Neural progenitor cell (in vitro differentiated cells): ENCODE data around the gene PRDM16. TPM values are rescaled to one million over a fixed set of nuclear protein-coding genes. Genes with fewer than 3 reads are reported as not detected.

Source experiments
- DNase-seq: peaks from one replicate; pipeline ENCODE4 v3.0.0-alpha.2; 2016; ENCODE audit warnings: low spot score
- H2AFZ ChIP-seq: fragments of 200-600 bp; sonication (generic); replicated peaks from 2 replicates; pipeline ENCODE4 v1.6.1; 2016; ENCODE audit warnings: antibody characterized with exemption
- H3F3A ChIP-seq: fragments of 200-600 bp; sonication (generic); 2 replicates; pipeline ENCODE4 v1.6.1; 2016; ENCODE audit warnings: antibody characterized with exemption, low read depth
- H3K27ac ChIP-seq: fragments of 200-600 bp; sonication (generic); 2 replicates; pipeline ENCODE4 v1.5.1; 2016; ENCODE audit warnings: mild to moderate bottlenecking
- H3K27me3 ChIP-seq: fragments of 200-600 bp; sonication (generic); 2 replicates; pipeline ENCODE4 v1.6.1; 2016; ENCODE audit warnings: mild to moderate bottlenecking, moderate library complexity
- H3K36me3 ChIP-seq: fragments of 200-600 bp; sonication (generic); 2 replicates; pipeline ENCODE4 v1.5.1; 2016
- H3K4me1 ChIP-seq: fragments of 200-600 bp; sonication (generic); 2 replicates; pipeline ENCODE4 v1.6.1; 2016; ENCODE audit warnings: mixed run types
- H3K4me2 ChIP-seq: fragments of 200-600 bp; sonication (generic); 2 replicates; pipeline ENCODE4 v1.6.1; 2016
- H3K4me3 ChIP-seq: fragments of 200-600 bp; sonication (generic); 2 replicates; pipeline ENCODE4 v1.5.1; 2016
- H3K79me2 ChIP-seq: fragments of 200-600 bp; sonication (generic); 2 replicates; pipeline ENCODE4 v1.6.1; 2016; ENCODE audit warnings: low read depth
- H3K9ac ChIP-seq: fragments of 200-600 bp; sonication (generic); 2 replicates; pipeline ENCODE4 v1.6.1; 2016
- H3K9me3 ChIP-seq: fragments of 200-600 bp; sonication (generic); 2 replicates; pipeline ENCODE4 v1.5.1; 2016; ENCODE audit warnings: low read depth
- H4K20me1 ChIP-seq: fragments of 200-600 bp; sonication (generic); 2 replicates; pipeline ENCODE4 v1.6.1; 2016; ENCODE audit warnings: low read depth
- H3K27ac Mint-ChIP-seq: 3 replicates; pipeline ENCODE4 v1.8.0; 2021; ENCODE audit warnings: mixed read lengths
- H3K27me3 Mint-ChIP-seq: 2 replicates; pipeline ENCODE4 v1.8.0; 2022; ENCODE audit warnings: low read depth, mild to moderate bottlenecking, inconsistent platforms, moderate library complexity, mixed read lengths; ENCODE audit not compliant: insufficient read depth
- H3K36me3 Mint-ChIP-seq: 3 replicates; pipeline ENCODE4 v1.8.0; 2021; ENCODE audit warnings: mixed read lengths
- H3K4me1 Mint-ChIP-seq: 3 replicates; pipeline ENCODE4 v1.8.0; 2021; ENCODE audit warnings: mixed read lengths
- H3K4me3 Mint-ChIP-seq: 3 replicates; pipeline ENCODE4 v1.8.0; 2021; ENCODE audit warnings: mild to moderate bottlenecking, moderate library complexity, mixed read lengths
- H3K9me3 Mint-ChIP-seq: 3 replicates; pipeline ENCODE4 v1.8.0; 2020; ENCODE audit warnings: mixed read lengths
- EZH2 ChIP-seq: fragments of 200-600 bp; sonication (generic); IDR thresholded peaks from 2 replicates; pipeline ENCODE4 v1.6.1; 2017; ENCODE audit warnings: antibody characterized with exemption, mild to moderate bottlenecking, moderate library complexity
- EZH2phosphoT487 ChIP-seq: fragments of 200-600 bp; sonication (generic); IDR thresholded peaks from 2 replicates; pipeline ENCODE4 v1.6.1; 2017; ENCODE audit warnings: antibody characterized with exemption
- total RNA-seq: library from RNA; depleted of rRNA; stranded (reverse); fragments of >200 nt; gene quantifications from 2 replicates; pipeline ENCODE4 v1.2.3, GENCODE V29; 2015; ENCODE audit warnings: low replicate concordance
- TF ChIP-seq, protein P1 (sequence below): fragments of 200-600 bp; sonication (generic); IDR thresholded peaks from 2 replicates; pipeline ENCODE4 v1.5.1; 2017; ENCODE audit warnings: antibody characterized with exemption, mild to moderate bottlenecking

PRDM16 gene
- total RNA-seq, 1 donor from 2014 or later = 1.9 TPM

- Histone ChIP-seq H3K36me3 (no peaks in the 10 kb centered on the region), H3K4me2 (no peak overlapping the region), H3F3A (no peaks in the 10 kb centered on the region), H3K4me1 (no peaks in the 10 kb centered on the region), H2AFZ (no peak overlapping the region), H3K4me3 (no peak overlapping the region), H4K20me1 (no peaks in the 10 kb centered on the region), H3K9me3 (no peaks in the 10 kb centered on the region), H3K27ac (no peak overlapping the region), H3K27me3 (no peaks in the 10 kb centered on the region), H3K9ac (no peak overlapping the region), H3K79me2 (no peaks in the 10 kb centered on the region)
- Mint-ChIP-seq H3K4me3 (no peak overlapping the region), H3K9me3 (no peaks in the 10 kb centered on the region), H3K27ac (no peak overlapping the region), H3K27me3 (peaks cover 6% of the 10 kb centered on the region), H3K4me1 (peaks cover 8% of the 10 kb centered on the region), H3K36me3 (peaks cover 4% of the 10 kb centered on the region)
- DNase-seq = no peak
- TF ChIP-seq, protein P1, sequence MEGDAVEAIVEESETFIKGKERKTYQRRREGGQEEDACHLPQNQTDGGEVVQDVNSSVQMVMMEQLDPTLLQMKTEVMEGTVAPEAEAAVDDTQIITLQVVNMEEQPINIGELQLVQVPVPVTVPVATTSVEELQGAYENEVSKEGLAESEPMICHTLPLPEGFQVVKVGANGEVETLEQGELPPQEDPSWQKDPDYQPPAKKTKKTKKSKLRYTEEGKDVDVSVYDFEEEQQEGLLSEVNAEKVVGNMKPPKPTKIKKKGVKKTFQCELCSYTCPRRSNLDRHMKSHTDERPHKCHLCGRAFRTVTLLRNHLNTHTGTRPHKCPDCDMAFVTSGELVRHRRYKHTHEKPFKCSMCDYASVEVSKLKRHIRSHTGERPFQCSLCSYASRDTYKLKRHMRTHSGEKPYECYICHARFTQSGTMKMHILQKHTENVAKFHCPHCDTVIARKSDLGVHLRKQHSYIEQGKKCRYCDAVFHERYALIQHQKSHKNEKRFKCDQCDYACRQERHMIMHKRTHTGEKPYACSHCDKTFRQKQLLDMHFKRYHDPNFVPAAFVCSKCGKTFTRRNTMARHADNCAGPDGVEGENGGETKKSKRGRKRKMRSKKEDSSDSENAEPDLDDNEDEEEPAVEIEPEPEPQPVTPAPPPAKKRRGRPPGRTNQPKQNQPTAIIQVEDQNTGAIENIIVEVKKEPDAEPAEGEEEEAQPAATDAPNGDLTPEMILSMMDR = no peak
Observed at GRCh38 chr1:3478187-3478586, 409.2 kb downstream of the PRDM16 start.

DNA sequence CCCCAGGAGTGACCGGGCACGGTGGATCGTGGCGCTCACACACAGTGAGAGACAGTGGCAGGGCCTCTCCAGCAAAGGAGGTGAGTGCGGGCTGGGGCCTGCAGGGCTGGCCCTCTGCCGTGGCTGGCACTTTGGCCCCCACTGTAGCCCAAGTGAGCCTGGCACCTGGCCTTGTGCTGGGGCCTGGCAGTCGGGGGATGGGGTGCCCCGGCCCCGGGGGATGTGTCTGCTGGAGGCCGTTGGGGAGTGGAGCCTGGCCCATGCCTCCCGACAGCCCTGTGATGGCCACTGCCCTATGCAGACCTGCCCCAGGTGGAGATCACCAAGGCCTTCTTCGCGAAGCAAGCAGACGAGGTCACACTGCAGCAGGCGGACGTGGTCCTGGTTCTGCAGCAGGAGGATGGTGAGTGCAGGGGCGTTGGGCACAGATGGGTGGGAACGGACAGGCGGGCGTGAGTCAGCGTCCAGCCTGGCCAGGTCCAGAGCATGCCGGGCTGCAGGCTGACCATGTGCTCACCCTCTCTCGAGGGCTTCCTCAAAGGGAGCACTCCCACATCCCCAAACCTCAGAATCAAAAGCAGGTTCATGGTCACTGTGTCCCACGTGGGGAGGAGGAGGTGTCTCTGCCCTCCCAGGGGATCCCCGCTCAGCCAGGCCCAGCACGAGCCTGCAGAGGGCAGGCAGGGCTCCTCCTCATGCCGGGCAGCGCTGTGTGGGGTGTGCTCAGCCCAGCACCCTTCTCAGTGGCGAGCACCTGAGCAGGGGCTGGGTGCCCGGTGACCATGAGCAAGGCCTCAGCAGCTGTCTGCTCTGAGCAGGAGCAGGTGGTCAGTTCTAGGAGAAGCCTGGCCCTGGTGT lies 410.7 kb downstream of the PRDM16 start:
- Mint-ChIP-seq H3K27me3 (peaks cover 2% of the 10 kb centered on the region), H3K27ac (no peak overlapping the region), H3K9me3 (peaks cover 2% of the 10 kb centered on the region), H3K36me3 (no peaks in the 10 kb centered on the region), H3K4me3 (no peak overlapping the region), H3K4me1 (no peaks in the 10 kb centered on the region)
- Histone ChIP-seq H3K4me2 (no peak overlapping the region), H2AFZ (no peak overlapping the region), H3K4me1 (no peaks in the 10 kb centered on the region), H3F3A (no peaks in the 10 kb centered on the region), H3K27me3 (no peaks in the 10 kb centered on the region), H3K36me3 (no peaks in the 10 kb centered on the region), H3K9me3 (no peaks in the 10 kb centered on the region), H3K4me3 (no peak overlapping the region), H4K20me1 (no peaks in the 10 kb centered on the region), H3K79me2 (no peaks in the 10 kb centered on the region), H3K27ac (no peak overlapping the region), H3K9ac (no peak overlapping the region)
- no peak for DNase-seq
- TF ChIP-seq, protein P1 = no peak
- no peak for TF ChIP-seq EZH2

DNA sequence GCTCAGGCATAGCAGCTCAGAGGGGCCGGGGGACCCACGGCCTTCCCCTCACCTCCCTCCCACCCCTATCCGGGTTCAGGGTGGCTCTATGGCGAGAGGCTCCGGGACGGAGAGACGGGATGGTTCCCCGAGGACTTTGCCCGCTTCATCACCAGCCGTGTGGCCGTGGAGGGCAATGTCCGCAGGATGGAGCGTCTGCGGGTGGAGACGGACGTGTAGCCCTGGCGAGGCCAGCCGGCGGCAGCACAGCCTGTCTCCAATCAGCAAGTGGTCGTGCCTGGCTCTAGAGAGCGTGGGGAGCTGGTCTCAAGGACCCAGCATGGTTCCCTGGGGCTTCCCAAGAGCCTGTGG lies 411.3 kb downstream of the PRDM16 start:
- no peaks in the 10 kb centered on the region for H3K4me1 ChIP-seq
- H3K27ac ChIP-seq = no peak overlapping the region
- H3K9me3 Mint-ChIP-seq = peaks cover 2% of the 10 kb centered on the region
- no peak overlapping the region for H3K27ac Mint-ChIP-seq
- no peaks in the 10 kb centered on the region for H3F3A ChIP-seq
- no peaks in the 10 kb centered on the region for H3K27me3 ChIP-seq
- no peak overlapping the region for H2AFZ ChIP-seq
- no peaks in the 10 kb centered on the region for H3K4me1 Mint-ChIP-seq
- no peak overlapping the region for H3K4me3 ChIP-seq
- no peak for DNase-seq
- H3K4me3 Mint-ChIP-seq = no peak overlapping the region
- no peaks in the 10 kb centered on the region for H3K79me2 ChIP-seq
- peaks cover 2% of the 10 kb centered on the region for H3K27me3 Mint-ChIP-seq
- H3K36me3 Mint-ChIP-seq = no peaks in the 10 kb centered on the region
- H3K4me2 ChIP-seq = no peak overlapping the region
- no peak for TF ChIP-seq EZH2phosphoT487
- TF ChIP-seq EZH2 = no peak
- TF ChIP-seq, protein P1 = no peak
- H3K9ac ChIP-seq = no peak overlapping the region
- no peaks in the 10 kb centered on the region for H4K20me1 ChIP-seq
- H3K36me3 ChIP-seq = no peaks in the 10 kb centered on the region
- H3K9me3 ChIP-seq = no peaks in the 10 kb centered on the region
